ENCODE results near the gene CCDC175.

Gene CCDC175

GRCh38 chr14:59482541-59483331, 93.9 kb downstream of the CCDC175 start:
- no peaks in the 10 kb centered on the region for H3K9me3 ChIP-seq (ENCODE audit: control insufficient read depth, insufficient read depth, low read length)
- H3K27me3 ChIP-seq (ENCODE audit: control insufficient read depth, insufficient read depth, low read length) = no peaks in the 10 kb centered on the region
- peak overlapping the region; percentile 6 for H3K27ac ChIP-seq (ENCODE audit: low read depth, low read length)
- peak overlapping the region; percentile 98 for H3K4me3 ChIP-seq (ENCODE audit: low read depth, low read length)
- peaks cover 13% of the 10 kb centered on the region; the same call in 1 of the 2 replicates for H3K4me1 ChIP-seq (ENCODE audit: control insufficient read depth, insufficient read depth, low read length)
- peak overlapping the region; percentile 84 for H3K9ac ChIP-seq (ENCODE audit: low read depth, low read length)
- H3K36me3 ChIP-seq (ENCODE audit: control insufficient read depth, insufficient read depth, low read length) = peaks cover 27% of the 10 kb centered on the region

- H3K27me3 ChIP-seq (ENCODE audit: control insufficient read depth, insufficient read depth, low read length) = no peaks in the 10 kb centered on the region
- H3K4me1 ChIP-seq (ENCODE audit: control insufficient read depth, insufficient read depth, low read length) = peaks cover 13% of the 10 kb centered on the region; the same call in 1 of the 2 replicates
- H3K9ac ChIP-seq (ENCODE audit: low read depth, low read length) = no peak overlapping the region
- H3K4me3 ChIP-seq (ENCODE audit: low read depth, low read length) = peak overlapping the region; percentile 22; the same call in 1 of the 2 replicates
- peaks cover 20% of the 10 kb centered on the region for H3K36me3 ChIP-seq (ENCODE audit: control insufficient read depth, insufficient read depth, low read length)
- no peak overlapping the region for H3K27ac ChIP-seq (ENCODE audit: low read depth, low read length)
- H3K9me3 ChIP-seq (ENCODE audit: control insufficient read depth, insufficient read depth, low read length) = no peaks in the 10 kb centered on the region
These were observed 94.6 kb downstream of the CCDC175 start for GRCh38 chr14:59481871-59482540.

GRCh38 chr14:59481407-59481806, 95.2 kb downstream of the CCDC175 start:
- H3K4me3 ChIP-seq (ENCODE audit: low read depth, low read length) = no peak overlapping the region
- H3K9me3 ChIP-seq (ENCODE audit: control insufficient read depth, insufficient read depth, low read length) = no peaks in the 10 kb centered on the region
- peaks cover 21% of the 10 kb centered on the region for H3K36me3 ChIP-seq (ENCODE audit: control insufficient read depth, insufficient read depth, low read length)
- peaks cover 13% of the 10 kb centered on the region; the same call in 1 of the 2 replicates for H3K4me1 ChIP-seq (ENCODE audit: control insufficient read depth, insufficient read depth, low read length)
- no peak overlapping the region for H3K9ac ChIP-seq (ENCODE audit: low read depth, low read length)
- no peak overlapping the region for H3K27ac ChIP-seq (ENCODE audit: low read depth, low read length)
- no peaks in the 10 kb centered on the region for H3K27me3 ChIP-seq (ENCODE audit: control insufficient read depth, insufficient read depth, low read length)

GRCh38 chr14:59480166-59480565, 96.4 kb downstream of the CCDC175 start:
- peaks cover 13% of the 10 kb centered on the region; the same call in 1 of the 2 replicates for H3K4me1 ChIP-seq (ENCODE audit: control insufficient read depth, insufficient read depth, low read length)
- peaks cover 33% of the 10 kb centered on the region for H3K36me3 ChIP-seq (ENCODE audit: control insufficient read depth, insufficient read depth, low read length)

GRCh38 chr14:59478540-59478939, 98.1 kb downstream of the CCDC175 start:
- Histone ChIP-seq H3K27ac (ENCODE audit: low read depth, low read length) (no peak overlapping the region), H3K4me3 (ENCODE audit: low read depth, low read length) (no peak overlapping the region), H3K4me1 (ENCODE audit: control insufficient read depth, insufficient read depth, low read length) (peaks cover 11% of the 10 kb centered on the region; the same call in 1 of the 2 replicates), H3K36me3 (ENCODE audit: control insufficient read depth, insufficient read depth, low read length) (peaks cover 49% of the 10 kb centered on the region), H3K9me3 (ENCODE audit: control insufficient read depth, insufficient read depth, low read length) (no peaks in the 10 kb centered on the region), H3K9ac (ENCODE audit: low read depth, low read length) (no peak overlapping the region), H3K27me3 (ENCODE audit: control insufficient read depth, insufficient read depth, low read length) (no peaks in the 10 kb centered on the region)

More at GRCh38 chr14:59480166-59480565, 96.4 kb downstream of the CCDC175 start:
- Histone ChIP-seq H3K9me3 (ENCODE audit: control insufficient read depth, insufficient read depth, low read length) (no peaks in the 10 kb centered on the region), H3K4me3 (ENCODE audit: low read depth, low read length) (no peak overlapping the region), H3K27me3 (ENCODE audit: control insufficient read depth, insufficient read depth, low read length) (no peaks in the 10 kb centered on the region), H3K27ac (ENCODE audit: low read depth, low read length) (no peak overlapping the region), H3K9ac (ENCODE audit: low read depth, low read length) (no peak overlapping the region)

- Histone ChIP-seq H3K27ac (ENCODE audit: low read depth, low read length) (no peak overlapping the region), H3K36me3 (ENCODE audit: control insufficient read depth, insufficient read depth, low read length) (peaks cover 74% of the 10 kb centered on the region), H3K9me3 (ENCODE audit: control insufficient read depth, insufficient read depth, low read length) (no peaks in the 10 kb centered on the region), H3K9ac (ENCODE audit: low read depth, low read length) (no peak overlapping the region), H3K4me1 (ENCODE audit: control insufficient read depth, insufficient read depth, low read length) (no peaks in the 10 kb centered on the region), H3K4me3 (ENCODE audit: low read depth, low read length) (no peak overlapping the region), H3K27me3 (ENCODE audit: control insufficient read depth, insufficient read depth, low read length) (no peaks in the 10 kb centered on the region)
These were observed 100.9 kb downstream of the CCDC175 start for GRCh38 chr14:59475709-59476108.

GRCh38 chr14:59474172-59474571, 102.4 kb downstream of the CCDC175 start:
- no peak overlapping the region for H3K27ac ChIP-seq (ENCODE audit: low read depth, low read length)
- no peaks in the 10 kb centered on the region for H3K9me3 ChIP-seq (ENCODE audit: control insufficient read depth, insufficient read depth, low read length)
- H3K9ac ChIP-seq (ENCODE audit: low read depth, low read length) = no peak overlapping the region
- peaks cover 74% of the 10 kb centered on the region for H3K36me3 ChIP-seq (ENCODE audit: control insufficient read depth, insufficient read depth, low read length)
- no peaks in the 10 kb centered on the region for H3K27me3 ChIP-seq (ENCODE audit: control insufficient read depth, insufficient read depth, low read length)
- H3K4me1 ChIP-seq (ENCODE audit: control insufficient read depth, insufficient read depth, low read length) = no peaks in the 10 kb centered on the region
- no peak overlapping the region for H3K4me3 ChIP-seq (ENCODE audit: low read depth, low read length)

GRCh38 chr14:59465316-59466135, 111.1 kb downstream of the CCDC175 start, which contains the start of gene GPR135:
Gene GPR135, minus strand, starts transcription at chr14:59465380. Its CDS starts 154 bp downstream, at chr14:59465226.
- Histone ChIP-seq H3K4me3 (ENCODE audit: low read depth, low read length) (peak within 1 kb of the TSS; percentile 70), H3K27ac (ENCODE audit: low read depth, low read length) (no peak within 1 kb of the TSS), H3K9me3 (ENCODE audit: control insufficient read depth, insufficient read depth, low read length) (no peaks in the 10 kb centered on the region), H3K27me3 (ENCODE audit: control insufficient read depth, insufficient read depth, low read length) (peaks cover 37% of the 10 kb centered on the region), H3K9ac (ENCODE audit: low read depth, low read length) (no peak within 1 kb of the TSS), H3K4me1 (ENCODE audit: control insufficient read depth, insufficient read depth, low read length) (no peaks in the 10 kb centered on the region), H3K36me3 (ENCODE audit: control insufficient read depth, insufficient read depth, low read length) (no peaks in the 10 kb centered on the region)

GRCh38 chr14:59464486-59465315, 111.9 kb downstream of the CCDC175 start:
- no peak overlapping the region for H3K9ac ChIP-seq (ENCODE audit: low read depth, low read length)

More at GRCh38 chr14:59464486-59465315, 111.9 kb downstream of the CCDC175 start:
- Histone ChIP-seq H3K4me3 (ENCODE audit: low read depth, low read length) (peak overlapping the region; percentile 70), H3K4me1 (ENCODE audit: control insufficient read depth, insufficient read depth, low read length) (no peaks in the 10 kb centered on the region), H3K36me3 (ENCODE audit: control insufficient read depth, insufficient read depth, low read length) (no peaks in the 10 kb centered on the region), H3K27ac (ENCODE audit: low read depth, low read length) (no peak overlapping the region), H3K27me3 (ENCODE audit: control insufficient read depth, insufficient read depth, low read length) (peaks cover 37% of the 10 kb centered on the region), H3K9me3 (ENCODE audit: control insufficient read depth, insufficient read depth, low read length) (no peaks in the 10 kb centered on the region)

Data from HUES48 (cell line).